ENCODE measurements around the gene PLEKHA6.

The PLEKHA6 gene

GRCh38 chr1:204261746-204262505, 97.8 kb downstream of the PLEKHA6 start:
- no peak for DNase-seq (ENCODE audit: low read depth in 4 of 4, low spot score in 1 of 4)

- no peak for DNase-seq (ENCODE audit: low read depth in 4 of 4, low spot score in 1 of 4)
Observed at GRCh38 chr1:204261266-204261665, 98.5 kb downstream of the PLEKHA6 start.

- DNase-seq (ENCODE audit: low read depth in 4 of 4, low spot score in 1 of 4): no peak
Observed at GRCh38 chr1:204260601-204261197, 99.0 kb downstream of the PLEKHA6 start.

GRCh38 chr1:204259782-204260181, 99.9 kb downstream of the PLEKHA6 start:
- DNase-seq (ENCODE audit: low read depth in 4 of 4, low spot score in 1 of 4): no peak

GRCh38 chr1:204259196-204259595, 100.5 kb downstream of the PLEKHA6 start:
- no peak for DNase-seq (ENCODE audit: low read depth in 4 of 4, low spot score in 1 of 4)

GRCh38 chr1:204258213-204259115, 101.3 kb downstream of the PLEKHA6 start:
- peak in 1 of 4 experiments; percentile 4 for DNase-seq (ENCODE audit: low read depth in 4 of 4, low spot score in 1 of 4)

GRCh38 chr1:204257446-204257845, 102.3 kb downstream of the PLEKHA6 start:
- DNase-seq (ENCODE audit: low read depth in 4 of 4, low spot score in 1 of 4): no peak

- no peak for DNase-seq (ENCODE audit: low read depth in 4 of 4, low spot score in 1 of 4)
Observed at GRCh38 chr1:204256531-204256930, 103.2 kb downstream of the PLEKHA6 start.

GRCh38 chr1:204255966-204256365, 103.8 kb downstream of the PLEKHA6 start:
- DNase-seq (ENCODE audit: low read depth in 4 of 4, low spot score in 1 of 4): no peak

- DNase-seq (ENCODE audit: low read depth in 4 of 4, low spot score in 1 of 4): no peak
Observed at GRCh38 chr1:204255225-204255624, 104.5 kb downstream of the PLEKHA6 start.

GRCh38 chr1:204254031-204254661, 105.6 kb downstream of the PLEKHA6 start:
- DNase-seq (ENCODE audit: low read depth in 4 of 4, low spot score in 1 of 4): no peak

GRCh38 chr1:204251926-204252689, 107.6 kb downstream of the PLEKHA6 start:
- DNase-seq (ENCODE audit: low read depth in 4 of 4, low spot score in 1 of 4): no peak

GRCh38 chr1:204251286-204251685, 108.4 kb downstream of the PLEKHA6 start:
- no peak for DNase-seq (ENCODE audit: low read depth in 4 of 4, low spot score in 1 of 4)

GRCh38 chr1:204250428-204251030, 109.2 kb downstream of the PLEKHA6 start:
- no peak for DNase-seq (ENCODE audit: low read depth in 4 of 4, low spot score in 1 of 4)

GRCh38 chr1:204249736-204250427, 109.8 kb downstream of the PLEKHA6 start:
- no peak for DNase-seq (ENCODE audit: low read depth in 4 of 4, low spot score in 1 of 4)

- DNase-seq (ENCODE audit: low read depth in 4 of 4, low spot score in 1 of 4): no peak
Observed at GRCh38 chr1:204248954-204249353, 110.8 kb downstream of the PLEKHA6 start.

GRCh38 chr1:204246876-204247275, 112.9 kb downstream of the PLEKHA6 start:
- no peak for DNase-seq (ENCODE audit: low read depth in 4 of 4, low spot score in 1 of 4)

- no peak for DNase-seq (ENCODE audit: low read depth in 4 of 4, low spot score in 1 of 4)
Observed at GRCh38 chr1:204242920-204243319, 116.8 kb downstream of the PLEKHA6 start.

GRCh38 chr1:204241914-204242313, 117.8 kb downstream of the PLEKHA6 start:
- DNase-seq (ENCODE audit: low read depth in 4 of 4, low spot score in 1 of 4): no peak

- DNase-seq (ENCODE audit: low read depth in 4 of 4, low spot score in 1 of 4): no peak
Observed at GRCh38 chr1:204241050-204241449, 118.7 kb downstream of the PLEKHA6 start.

Measured in stimulated activated CD4-positive, alpha-beta T cell treated with anti-CD3 and anti-CD28 coated beads, Interleukin-1b, Interleukin-23, amount 100 ng/mL, for 24 hours (primary cell).